Suprapubic skin (tissue), 4 donors: ENCODE measurements around the gene FDX1. TPM values are rescaled to one million over a fixed set of nuclear protein-coding genes. Genes with fewer than 3 reads are reported as not detected.

Experiments used
- DNase-seq, 2 donors: peaks; one replicate each; pipeline ENCODE4 v3.0.0-alpha.2; 2019; ENCODE audit warnings: low spot score in 2 of 2
- H3K27ac ChIP-seq: fragments of 200-600 bp; sonication (generic); one replicate; pipeline ENCODE4 v1.5.1; 2019
- H3K27me3 ChIP-seq: fragments of 200-600 bp; sonication (generic); one replicate; pipeline ENCODE4 v1.5.1; 2019
- H3K36me3 ChIP-seq: fragments of 200-600 bp; sonication (generic); one replicate; pipeline ENCODE4 v1.5.1; 2019
- H3K4me1 ChIP-seq: fragments of 200-600 bp; sonication (generic); one replicate; pipeline ENCODE4 v1.5.1; 2019
- H3K4me3 ChIP-seq: fragments of 200-600 bp; sonication (generic); one replicate; pipeline ENCODE4 v1.5.1; 2019; ENCODE audit warnings: mild to moderate bottlenecking
- H3K9me3 ChIP-seq: fragments of 200-600 bp; sonication (generic); one replicate; pipeline ENCODE4 v1.5.1; 2019
- EP300 ChIP-seq: sonication (generic); formaldehyde crosslinking; IDR thresholded peaks from one replicate; pipeline ENCODE4 v1.6.1; 2017; ENCODE audit warnings: antibody characterized with exemption
- POLR2A ChIP-seq, 2 donors: fragments of 450-650 bp; IDR thresholded peaks; one replicate each; pipeline ENCODE4 v1.6.1; 2017; ENCODE audit warnings: antibody characterized with exemption in 2 of 2, mild to moderate bottlenecking in 2 of 2, moderate library complexity in 2 of 2
- POLR2AphosphoS5 ChIP-seq, 3 donors: sonication (generic); formaldehyde crosslinking; IDR thresholded peaks; one replicate each; pipeline ENCODE4 v1.6.1; 2017; ENCODE audit warnings: antibody characterized with exemption in 3 of 3
- WGBS: methylation state at CpG from one replicate; pipeline ENCODE4 v1.1.5; 2018; 5-methylcytosine and 5-hydroxymethylcytosine counted together
- total RNA-seq, 4 donors: library from RNA; depleted of rRNA; stranded (reverse); fragments of >200 nt; gene quantifications; one replicate each; pipeline ENCODE4 v1.1.0, GENCODE V29; 2016
- TF ChIP-seq, protein P1 (sequence below), 2 donors: fragments of 200-600 bp in 1 of 2; fragments of 450-650 bp in 1 of 2; sonication (generic) in 1 of 2; IDR thresholded peaks; one replicate each; pipeline ENCODE4 v1.5.1; 2016 to 2019; ENCODE audit warnings: antibody characterized with exemption in 2 of 2, mild to moderate bottlenecking in 1 of 2, moderate library complexity in 1 of 2

Gene FDX1
- total RNA-seq, 4 donors from 2014 or later = 6.0 to 14.6 (median 8.7) TPM

GRCh38 chr11:110463153-110463552 is 33.4 kb downstream of the FDX1 start:
- H3K9me3 ChIP-seq = no peaks in the 10 kb centered on the region
- H3K27ac ChIP-seq = no peak overlapping the region
- no peaks in the 10 kb centered on the region for H3K27me3 ChIP-seq
- TF ChIP-seq, protein P1, sequence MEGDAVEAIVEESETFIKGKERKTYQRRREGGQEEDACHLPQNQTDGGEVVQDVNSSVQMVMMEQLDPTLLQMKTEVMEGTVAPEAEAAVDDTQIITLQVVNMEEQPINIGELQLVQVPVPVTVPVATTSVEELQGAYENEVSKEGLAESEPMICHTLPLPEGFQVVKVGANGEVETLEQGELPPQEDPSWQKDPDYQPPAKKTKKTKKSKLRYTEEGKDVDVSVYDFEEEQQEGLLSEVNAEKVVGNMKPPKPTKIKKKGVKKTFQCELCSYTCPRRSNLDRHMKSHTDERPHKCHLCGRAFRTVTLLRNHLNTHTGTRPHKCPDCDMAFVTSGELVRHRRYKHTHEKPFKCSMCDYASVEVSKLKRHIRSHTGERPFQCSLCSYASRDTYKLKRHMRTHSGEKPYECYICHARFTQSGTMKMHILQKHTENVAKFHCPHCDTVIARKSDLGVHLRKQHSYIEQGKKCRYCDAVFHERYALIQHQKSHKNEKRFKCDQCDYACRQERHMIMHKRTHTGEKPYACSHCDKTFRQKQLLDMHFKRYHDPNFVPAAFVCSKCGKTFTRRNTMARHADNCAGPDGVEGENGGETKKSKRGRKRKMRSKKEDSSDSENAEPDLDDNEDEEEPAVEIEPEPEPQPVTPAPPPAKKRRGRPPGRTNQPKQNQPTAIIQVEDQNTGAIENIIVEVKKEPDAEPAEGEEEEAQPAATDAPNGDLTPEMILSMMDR (IDR thresholded peaks at IDR 0.05) = peak in 1 of 2 donors; percentile 24
- no peak for TF ChIP-seq EP300
- H3K4me3 ChIP-seq = no peak overlapping the region
- WGBS = 47% methylated on average over 6 of the region's 6 CpGs
- H3K36me3 ChIP-seq = peaks cover 18% of the 10 kb centered on the region
- H3K4me1 ChIP-seq = no peaks in the 10 kb centered on the region
- no peak for DNase-seq

- H3K27ac ChIP-seq = no peak overlapping the region
- TF ChIP-seq POLR2AphosphoS5 (IDR thresholded peaks at IDR 0.05) = no peak
- no peak for TF ChIP-seq POLR2A (IDR thresholded peaks at IDR 0.05)
- no peak for TF ChIP-seq EP300
- TF ChIP-seq, protein P1 (IDR thresholded peaks at IDR 0.05) = no peak
- H3K27me3 ChIP-seq = no peaks in the 10 kb centered on the region
- no peak for DNase-seq
- no peaks in the 10 kb centered on the region for H3K4me1 ChIP-seq
- WGBS = 95% methylated on average over 2 of the region's 2 CpGs
- H3K36me3 ChIP-seq = peaks cover 7% of the 10 kb centered on the region
- H3K4me3 ChIP-seq = no peak overlapping the region
- H3K9me3 ChIP-seq = no peaks in the 10 kb centered on the region
Measured at GRCh38 chr11:110465231-110465630, 35.5 kb downstream of the FDX1 start.

DNA sequence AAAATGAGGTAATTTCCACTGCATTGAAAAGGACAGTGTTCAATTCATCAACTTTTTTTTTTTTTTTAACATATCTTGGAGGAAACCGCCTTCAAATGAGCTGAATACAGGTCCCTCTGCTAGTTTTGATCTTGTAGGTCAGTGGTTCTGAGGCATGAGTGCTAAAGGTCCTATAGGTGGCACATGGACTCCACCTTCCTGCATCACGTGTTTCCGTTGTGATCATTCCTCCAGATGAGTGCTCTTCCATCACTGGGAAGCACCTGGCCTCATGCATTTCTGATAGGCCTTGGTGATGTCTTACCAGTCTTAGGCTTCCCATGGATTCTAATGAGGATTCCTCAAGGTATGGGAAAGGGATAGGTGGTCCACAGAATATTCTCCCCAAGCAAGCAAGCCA is 37.8 kb downstream of the FDX1 start:
- 97% methylated on average over 3 of the region's 3 CpGs for WGBS
- no peaks in the 10 kb centered on the region for H3K9me3 ChIP-seq

GRCh38 chr11:110468121-110468520 is 38.4 kb downstream of the FDX1 start:
- H3K4me1 ChIP-seq = no peaks in the 10 kb centered on the region
- H3K36me3 ChIP-seq = peaks cover 3% of the 10 kb centered on the region
- no peak overlapping the region for H3K4me3 ChIP-seq
- TF ChIP-seq EP300 (no peak), POLR2A (IDR thresholded peaks at IDR 0.05) (no peak), POLR2AphosphoS5 (IDR thresholded peaks at IDR 0.05) (no peak)
- TF ChIP-seq, protein P1 (IDR thresholded peaks at IDR 0.05) = no peak
- no peaks in the 10 kb centered on the region for H3K9me3 ChIP-seq
- no peak for DNase-seq
- H3K27ac ChIP-seq = no peak overlapping the region
- WGBS = 93% methylated on average over 4 of the region's 4 CpGs
- H3K27me3 ChIP-seq = no peaks in the 10 kb centered on the region

More for the DNA sequence above, 37.8 kb downstream of the FDX1 start:
- Histone ChIP-seq H3K36me3 (peaks cover 3% of the 10 kb centered on the region), H3K27me3 (no peaks in the 10 kb centered on the region), H3K4me1 (no peaks in the 10 kb centered on the region), H3K27ac (no peak overlapping the region), H3K4me3 (no peak overlapping the region)
- TF ChIP-seq POLR2A (IDR thresholded peaks at IDR 0.05) = no peak
- TF ChIP-seq, protein P1 (IDR thresholded peaks at IDR 0.05) = no peak
- no peak for TF ChIP-seq POLR2AphosphoS5 (IDR thresholded peaks at IDR 0.05)
- TF ChIP-seq EP300 = no peak
- DNase-seq = no peak

GRCh38 chr11:110469127-110469526 is 39.4 kb downstream of the FDX1 start:
- Histone ChIP-seq H3K9me3 (no peaks in the 10 kb centered on the region), H3K27me3 (no peaks in the 10 kb centered on the region), H3K4me1 (no peaks in the 10 kb centered on the region), H3K27ac (no peak overlapping the region), H3K4me3 (no peak overlapping the region), H3K36me3 (peaks cover 3% of the 10 kb centered on the region)
- no peak for DNase-seq
- no peak for TF ChIP-seq EP300
- TF ChIP-seq POLR2A (IDR thresholded peaks at IDR 0.05) = no peak
- TF ChIP-seq POLR2AphosphoS5 (IDR thresholded peaks at IDR 0.05) = no peak
- TF ChIP-seq, protein P1 (IDR thresholded peaks at IDR 0.05) = no peak
